BJ (cell line): ENCODE measurements around the gene LRPAP1. TPM values are rescaled to one million over a fixed set of nuclear protein-coding genes. Genes with fewer than 3 reads are reported as not detected.

Source experiments
- CTCF ChIA-PET: fragments of 350-600 bp; formaldehyde crosslinking; extraction: SDS; loops from one replicate; lab custom pipeline; 2021; ENCODE audit warnings: antibody characterized with exemption, inconsistent platforms; lab: Yijun Ruan, JAX
- POLR2A ChIA-PET: fragments of 300-600 bp; sonication (Branson Sonifier 250); formaldehyde crosslinking; extraction: SDS; loops from one replicate; lab custom pipeline; 2021; ENCODE audit warnings: antibody characterized with exemption; lab: Charles Lee
- DNase-seq: peaks from one replicate; pipeline ENCODE4 v3.0.0-alpha.2; 2011; ENCODE audit warnings: low read depth
- H3K27me3 ChIP-seq: 2 replicates; pipeline ENCODE4 v1.6.0; 2011; ENCODE audit warnings: low read length; ENCODE audit not compliant: control insufficient read depth, insufficient read depth
- H3K36me3 ChIP-seq: 2 replicates; pipeline ENCODE4 v1.5.1; 2011; ENCODE audit warnings: low read length; ENCODE audit not compliant: control insufficient read depth, insufficient read depth
- H3K4me3 ChIP-seq: 2 replicates; pipeline ENCODE4 v1.5.1; 2011; ENCODE audit warnings: low read depth, mild to moderate bottlenecking, control low read depth, low read length
- polyA plus RNA-seq: library from polyadenylated mRNA; depleted of rRNA; stranded (reverse); fragments of >200 nt; gene quantifications from 2 replicates; pipeline ENCODE4 v1.2.3, GENCODE V29; 2011
- TF ChIP-seq, protein P1 (sequence below): IDR thresholded peaks from 2 replicates; pipeline ENCODE4 v1.5.1; 2011; ENCODE audit warnings: low read depth, mild to moderate bottlenecking, control low read depth, inconsistent platforms, low read length, moderate library complexity; ENCODE audit not compliant: insufficient read depth

LRPAP1 gene
- polyA plus RNA-seq, 1 experiment, result 275 TPM

DNA sequence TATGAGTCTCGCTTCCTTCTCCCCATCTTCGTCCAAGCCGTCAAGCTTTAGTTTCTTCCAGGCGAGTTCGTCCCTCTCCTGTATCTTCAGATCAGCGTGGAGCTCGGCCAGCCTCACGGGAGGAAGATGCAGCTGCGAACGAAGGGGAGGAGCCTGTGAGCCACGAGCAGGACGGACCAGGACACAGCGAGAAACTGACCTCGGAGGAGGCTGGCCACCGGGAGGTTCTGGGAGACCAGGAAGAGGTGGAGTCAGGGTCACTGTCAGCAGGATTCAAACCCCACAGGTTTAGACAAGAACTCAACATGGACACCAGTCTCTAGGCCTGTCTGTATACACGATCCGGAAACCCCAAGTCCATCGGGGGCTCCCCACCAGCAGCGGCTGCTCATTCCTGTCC, 7.3 kb downstream of the LRPAP1 start:
- Histone ChIP-seq H3K27me3 (no peaks in the 10 kb centered on the region), H3K4me3 (no peak overlapping the region), H3K36me3 (peaks cover 34% of the 10 kb centered on the region)
- no peak for DNase-seq
- CTCF ChIA-PET, result no interaction called here
- POLR2A ChIA-PET, result no interaction called here
- TF ChIP-seq, protein P1, sequence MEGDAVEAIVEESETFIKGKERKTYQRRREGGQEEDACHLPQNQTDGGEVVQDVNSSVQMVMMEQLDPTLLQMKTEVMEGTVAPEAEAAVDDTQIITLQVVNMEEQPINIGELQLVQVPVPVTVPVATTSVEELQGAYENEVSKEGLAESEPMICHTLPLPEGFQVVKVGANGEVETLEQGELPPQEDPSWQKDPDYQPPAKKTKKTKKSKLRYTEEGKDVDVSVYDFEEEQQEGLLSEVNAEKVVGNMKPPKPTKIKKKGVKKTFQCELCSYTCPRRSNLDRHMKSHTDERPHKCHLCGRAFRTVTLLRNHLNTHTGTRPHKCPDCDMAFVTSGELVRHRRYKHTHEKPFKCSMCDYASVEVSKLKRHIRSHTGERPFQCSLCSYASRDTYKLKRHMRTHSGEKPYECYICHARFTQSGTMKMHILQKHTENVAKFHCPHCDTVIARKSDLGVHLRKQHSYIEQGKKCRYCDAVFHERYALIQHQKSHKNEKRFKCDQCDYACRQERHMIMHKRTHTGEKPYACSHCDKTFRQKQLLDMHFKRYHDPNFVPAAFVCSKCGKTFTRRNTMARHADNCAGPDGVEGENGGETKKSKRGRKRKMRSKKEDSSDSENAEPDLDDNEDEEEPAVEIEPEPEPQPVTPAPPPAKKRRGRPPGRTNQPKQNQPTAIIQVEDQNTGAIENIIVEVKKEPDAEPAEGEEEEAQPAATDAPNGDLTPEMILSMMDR, result no peak

DNA sequence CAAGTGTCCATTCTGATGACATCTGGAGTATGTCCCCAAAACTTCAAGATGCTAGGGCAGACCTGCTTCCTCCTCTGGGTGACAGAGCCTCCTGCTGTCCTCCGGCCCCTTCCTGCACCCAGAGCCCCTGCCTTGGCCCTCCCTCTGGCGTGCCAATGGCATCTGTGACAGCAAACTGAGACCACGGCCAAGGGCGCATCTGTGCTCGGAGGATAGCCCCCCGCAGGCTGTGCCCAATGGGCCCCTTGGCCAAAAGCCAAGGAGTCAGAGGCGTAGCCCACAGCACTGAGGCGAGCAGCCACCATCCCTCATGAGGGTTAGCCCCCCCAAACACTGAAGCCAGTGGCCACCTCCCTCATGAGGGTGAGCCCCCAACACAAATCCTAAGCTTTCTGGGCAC, 7.9 kb downstream of the LRPAP1 start:
- Histone ChIP-seq H3K27me3 (no peaks in the 10 kb centered on the region), H3K36me3 (peaks cover 38% of the 10 kb centered on the region), H3K4me3 (no peak overlapping the region)
- no peak for DNase-seq
- TF ChIP-seq, protein P1, result no peak
- ChIA-PET CTCF (no interaction called here), POLR2A (no interaction called here)

DNA sequence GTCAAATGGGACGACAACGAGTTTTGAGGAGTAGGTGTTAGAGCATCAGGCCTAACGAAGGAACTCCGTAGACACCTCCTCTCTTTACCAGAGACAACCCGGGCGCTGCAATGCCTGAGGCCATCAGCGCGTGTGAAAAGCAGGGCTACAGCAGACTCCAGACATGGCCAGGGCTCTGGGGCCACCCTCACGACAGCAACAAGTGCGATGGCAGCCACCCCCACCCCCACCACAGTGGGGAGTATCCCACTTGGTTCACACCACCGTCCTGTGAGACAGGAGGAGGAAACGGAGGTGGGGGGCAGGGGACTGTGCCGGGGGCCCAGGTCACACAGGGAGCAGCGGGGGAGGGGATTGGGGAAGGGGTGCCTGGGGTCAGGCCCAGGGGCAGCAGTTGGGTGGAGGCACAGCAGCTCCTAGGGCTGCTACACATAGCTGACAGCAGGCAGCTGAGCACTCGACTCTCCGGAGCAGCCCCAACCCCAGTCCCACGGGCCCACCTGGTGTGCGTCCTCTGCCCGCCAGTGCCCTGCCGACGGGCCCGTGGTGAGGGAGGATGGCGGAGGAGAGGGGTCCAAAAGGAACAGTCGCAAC, 8.5 kb downstream of the LRPAP1 start:
- ChIA-PET POLR2A (no interaction called here), CTCF (no interaction called here)
- no peak overlapping the region for H3K4me3 ChIP-seq
- peaks cover 39% of the 10 kb centered on the region for H3K36me3 ChIP-seq
- H3K27me3 ChIP-seq, result no peaks in the 10 kb centered on the region
- TF ChIP-seq, protein P1, result no peak
- DNase-seq, result no peak

DNA sequence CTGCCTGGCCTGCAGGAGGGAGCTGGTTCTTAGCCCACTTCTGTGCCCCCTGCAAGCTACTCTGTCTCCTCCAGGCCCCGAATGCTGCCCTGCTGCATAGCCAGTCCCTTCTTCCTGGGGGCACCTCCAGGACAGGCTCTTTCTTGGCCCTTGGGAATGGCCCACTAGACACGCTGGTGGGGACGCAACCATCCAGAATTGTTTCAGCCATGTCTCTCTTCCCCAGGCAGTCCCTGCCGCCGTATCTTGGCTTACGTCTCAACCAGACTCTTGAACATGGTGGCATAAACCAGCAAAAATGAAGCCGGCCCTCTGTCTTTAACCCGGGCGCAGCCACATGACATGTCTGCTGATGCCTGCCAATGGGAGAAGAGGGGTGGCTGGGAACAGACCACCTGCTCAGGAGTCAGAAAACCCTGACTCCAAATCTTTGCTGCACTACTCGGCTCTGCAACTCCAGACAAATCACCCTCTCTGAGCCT, 9.0 kb downstream of the LRPAP1 start:
- H3K36me3 ChIP-seq, result peaks cover 38% of the 10 kb centered on the region
- CTCF ChIA-PET, result no interaction called here

DNA sequence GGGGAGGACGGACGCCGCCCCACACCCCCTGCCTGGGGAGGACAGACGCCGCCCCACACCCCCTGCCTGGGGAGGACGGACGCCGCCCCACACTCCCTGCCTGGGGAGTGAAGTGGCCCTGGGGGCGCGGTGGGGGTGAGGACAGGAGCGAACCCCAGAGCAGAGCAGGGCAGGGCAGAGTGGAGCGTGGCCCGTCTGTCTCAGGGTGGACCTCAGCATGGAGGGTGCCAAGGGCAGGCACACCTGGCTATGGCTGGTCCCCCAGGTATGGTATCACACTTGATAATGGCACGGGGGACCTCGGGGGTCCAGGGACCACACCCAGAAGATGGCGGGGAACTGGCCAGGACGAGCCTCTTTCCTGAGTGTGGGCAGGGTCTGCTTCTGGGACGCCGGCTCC, 9.6 kb downstream of the LRPAP1 start:
- CTCF ChIA-PET, result no interaction called here

More for the DNA sequence above, 9.0 kb downstream of the LRPAP1 start:
- POLR2A ChIA-PET, result interaction anchor here (0.6 kb wide), 1 partner anchor 34 kb away, joined by 3 read pairs; no protein-coding TSS in a partner anchor
- TF ChIP-seq, protein P1, result no peak
- no peak for DNase-seq
- no peaks in the 10 kb centered on the region for H3K27me3 ChIP-seq
- H3K4me3 ChIP-seq, result no peak overlapping the region

More for the DNA sequence above, 9.6 kb downstream of the LRPAP1 start:
- TF ChIP-seq, protein P1, result no peak
- POLR2A ChIA-PET, result interaction anchor here (0.6 kb wide), 1 partner anchor 34 kb away, joined by 3 read pairs; no protein-coding TSS in a partner anchor
- DNase-seq, result no peak
- Histone ChIP-seq H3K36me3 (peaks cover 41% of the 10 kb centered on the region), H3K27me3 (no peaks in the 10 kb centered on the region), H3K4me3 (no peak overlapping the region)
